Hepatocyte (in vitro differentiated cells): ENCODE results near the gene SRXN1. TPM values are rescaled to one million over a fixed set of nuclear protein-coding genes. Genes with fewer than 3 reads are reported as not detected.

Experiments used
- DNase-seq: peaks from one replicate; pipeline ENCODE4 v3.0.0-alpha.2; 2016; ENCODE audit warnings: low spot score
- H2AFZ ChIP-seq: fragments of 200-600 bp; sonication (generic); 2 replicates; pipeline ENCODE4 v1.6.0; 2016; ENCODE audit warnings: antibody characterized with exemption, mild to moderate bottlenecking
- H3K27ac ChIP-seq: fragments of 200-600 bp; sonication (generic); 2 replicates; pipeline ENCODE4 v1.5.1; 2016; ENCODE audit warnings: mild to moderate bottlenecking
- H3K27me3 ChIP-seq: fragments of 200-600 bp; sonication (generic); 2 replicates; pipeline ENCODE4 v1.6.1; 2016
- H3K36me3 ChIP-seq: fragments of 200-600 bp; sonication (generic); replicated peaks from 2 replicates; pipeline ENCODE4 v1.5.1; 2016; ENCODE audit warnings: low read depth; ENCODE audit not compliant: insufficient read depth
- H3K4me1 ChIP-seq: fragments of 200-600 bp; sonication (generic); 2 replicates; pipeline ENCODE4 v1.5.1; 2016; ENCODE audit warnings: mild to moderate bottlenecking, moderate library complexity; ENCODE audit not compliant: insufficient read depth
- H3K4me2 ChIP-seq: fragments of 200-600 bp; sonication (generic); 2 replicates; pipeline ENCODE4 v1.6.0; 2016
- H3K4me3 ChIP-seq: fragments of 200-600 bp; sonication (generic); 2 replicates; pipeline ENCODE4 v1.5.1; 2016; ENCODE audit warnings: mild to moderate bottlenecking
- H3K79me2 ChIP-seq: fragments of 200-600 bp; sonication (generic); 2 replicates; pipeline ENCODE4 v1.6.0; 2017; ENCODE audit warnings: mild to moderate bottlenecking
- H3K9me2 ChIP-seq: fragments of 200-600 bp; sonication (generic); replicated peaks from 2 replicates; pipeline ENCODE4 v1.6.0; 2017; ENCODE audit warnings: mild to moderate bottlenecking; ENCODE audit not compliant: insufficient read depth
- H3K9me3 ChIP-seq: fragments of 200-600 bp; sonication (generic); 2 replicates; pipeline ENCODE4 v1.5.1; 2016; ENCODE audit warnings: low read depth, mild to moderate bottlenecking
- H4K20me1 ChIP-seq: fragments of 200-600 bp; sonication (generic); 2 replicates; pipeline ENCODE4 v1.6.0; 2016; ENCODE audit warnings: mild to moderate bottlenecking; ENCODE audit not compliant: insufficient read depth, poor library complexity, severe bottlenecking
- CTCF ChIP-seq: fragments of 200-600 bp; sonication (generic); IDR thresholded peaks from 2 replicates; pipeline ENCODE4 v1.5.1; 2016; ENCODE audit warnings: antibody characterized with exemption, mild to moderate bottlenecking; ENCODE audit not compliant: poor library complexity
- EZH2 ChIP-seq: fragments of 200-600 bp; sonication (generic); IDR thresholded peaks from 2 replicates; pipeline ENCODE4 v1.6.1; 2016; ENCODE audit warnings: antibody characterized with exemption, mild to moderate bottlenecking, borderline replicate concordance
- EZH2phosphoT487 ChIP-seq: fragments of 200-600 bp; sonication (generic); IDR thresholded peaks from one replicate; pipeline ENCODE4 v1.6.1; 2018; ENCODE audit warnings: antibody characterized with exemption, mild to moderate bottlenecking, low read depth, moderate library complexity; ENCODE audit not compliant: unreplicated experiment, severe bottlenecking
- WGBS: methylation state at CpG from one replicate; pipeline ENCODE4 v1.1.6; 2016; ENCODE audit warnings: low lambda C conversion rate; ENCODE audit errors: missing lambda C conversion rate; 5-methylcytosine and 5-hydroxymethylcytosine counted together
- polyA plus RNA-seq: library from polyadenylated mRNA; unstranded; fragments of >200 nt; fragmentation: Nextera tagmentation; extraction: Ambion mirVana; gene quantifications from 2 replicates; pipeline ENCODE4 v1.2.1, GENCODE V29; 2016
- total RNA-seq: library from RNA; depleted of rRNA; stranded (reverse); fragments of >200 nt; gene quantifications from 2 replicates; pipeline ENCODE4 v1.2.3, GENCODE V29; 2014

SRXN1 gene
- total and polyA plus RNA-seq, 2 experiments from 2014 or later, result 39.6 to 42.2 TPM

- Histone ChIP-seq H3K4me2 (no peak overlapping the region), H2AFZ (no peak overlapping the region), H3K27ac (no peak overlapping the region), H3K4me3 (no peak overlapping the region), H3K79me2 (no peaks in the 10 kb centered on the region), H3K9me3 (no peaks in the 10 kb centered on the region), H4K20me1 (no peaks in the 10 kb centered on the region), H3K36me3 (no peaks in the 10 kb centered on the region), H3K9me2 (no peaks in the 10 kb centered on the region), H3K27me3 (peaks cover 2% of the 10 kb centered on the region), H3K4me1 (no peaks in the 10 kb centered on the region)
- no peak for TF ChIP-seq EZH2
- DNase-seq, result no peak
- 31% methylated on average over 4 of the region's 4 CpGs for WGBS
These were observed 30.0 kb downstream of the SRXN1 start for GRCh38 chr20:623021-623420.

GRCh38 chr20:622161-622560 lies 30.8 kb downstream of the SRXN1 start:
- 73% methylated on average over 7 of the region's 7 CpGs for WGBS
- H2AFZ ChIP-seq, result no peak overlapping the region
- peaks cover 2% of the 10 kb centered on the region for H3K27me3 ChIP-seq
- no peaks in the 10 kb centered on the region for H3K9me2 ChIP-seq
- H3K27ac ChIP-seq, result no peak overlapping the region
- H3K79me2 ChIP-seq, result no peaks in the 10 kb centered on the region
- H3K4me3 ChIP-seq, result no peak overlapping the region
- no peak overlapping the region for H3K4me2 ChIP-seq
- TF ChIP-seq EZH2, result no peak
- TF ChIP-seq EZH2phosphoT487, result no peak
- no peak for TF ChIP-seq CTCF
- H3K9me3 ChIP-seq, result no peaks in the 10 kb centered on the region
- H3K36me3 ChIP-seq, result no peaks in the 10 kb centered on the region
- no peaks in the 10 kb centered on the region for H3K4me1 ChIP-seq
- DNase-seq, result no peak
- H4K20me1 ChIP-seq, result no peaks in the 10 kb centered on the region

- WGBS, result 46% methylated on average over 5 of the region's 5 CpGs
- no peak overlapping the region for H3K27ac ChIP-seq
- no peak overlapping the region for H3K4me3 ChIP-seq
- no peaks in the 10 kb centered on the region for H3K9me3 ChIP-seq
- TF ChIP-seq CTCF, result no peak
- no peak for TF ChIP-seq EZH2
- no peak for TF ChIP-seq EZH2phosphoT487
- no peak overlapping the region for H2AFZ ChIP-seq
- H3K9me2 ChIP-seq, result no peaks in the 10 kb centered on the region
- H3K27me3 ChIP-seq, result peaks cover under 1% of the 10 kb centered on the region
- no peaks in the 10 kb centered on the region for H3K79me2 ChIP-seq
- no peaks in the 10 kb centered on the region for H3K36me3 ChIP-seq
- no peak for DNase-seq
- no peaks in the 10 kb centered on the region for H3K4me1 ChIP-seq
- no peaks in the 10 kb centered on the region for H4K20me1 ChIP-seq
- H3K4me2 ChIP-seq, result no peak overlapping the region
These were observed 31.8 kb downstream of the SRXN1 start for GRCh38 chr20:621125-621756.

DNA sequence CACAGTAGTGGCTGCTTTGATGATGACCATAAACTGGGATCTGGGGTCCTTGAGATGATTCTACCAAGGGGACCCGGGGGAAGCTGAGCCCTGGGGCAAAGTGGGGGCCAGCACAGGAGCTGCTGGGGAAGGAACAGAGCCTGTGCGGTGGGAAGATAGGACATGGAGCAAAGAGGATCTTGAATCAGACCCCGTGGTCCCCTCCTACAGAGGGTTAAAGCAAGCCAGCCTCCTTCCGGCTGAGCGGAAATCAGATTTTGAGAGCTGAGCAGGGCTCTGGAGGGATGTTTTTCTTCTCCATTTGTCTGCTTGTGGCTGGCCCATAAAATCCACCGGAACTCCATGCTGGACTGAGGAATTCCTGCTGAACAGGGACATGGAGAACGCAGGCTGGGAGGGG lies 32.8 kb downstream of the SRXN1 start:
- H3K4me1 ChIP-seq, result no peaks in the 10 kb centered on the region
- no peak overlapping the region for H2AFZ ChIP-seq
- H3K79me2 ChIP-seq, result no peaks in the 10 kb centered on the region
- 29% methylated on average over 7 of the region's 7 CpGs for WGBS
- no peak overlapping the region for H3K4me3 ChIP-seq
- H3K36me3 ChIP-seq, result no peaks in the 10 kb centered on the region
- no peaks in the 10 kb centered on the region for H3K9me3 ChIP-seq
- H3K27me3 ChIP-seq, result peaks cover 3% of the 10 kb centered on the region
- H4K20me1 ChIP-seq, result no peaks in the 10 kb centered on the region
- no peak overlapping the region for H3K4me2 ChIP-seq
- H3K27ac ChIP-seq, result no peak overlapping the region
- no peaks in the 10 kb centered on the region for H3K9me2 ChIP-seq
- TF ChIP-seq EZH2phosphoT487, result no peak
- TF ChIP-seq CTCF, result no peak
- no peak for DNase-seq
